Glutamatergic neuron (in vitro differentiated cells): ENCODE results near the gene KCNK13. TPM values are rescaled to one million over a fixed set of nuclear protein-coding genes. Genes with fewer than 3 reads are reported as not detected.
"Not testable (repeated sequence)": the region's sequence is repeated elsewhere in the genome, so short reads cannot be mapped to it uniquely, and the experiment has no call there.

Source experiments
- DNase-seq: peaks from one replicate; pipeline ENCODE4 v3.0.0; 2022
- H3K27ac Mint-ChIP-seq: one replicate; pipeline ENCODE4 v1.8.0; 2020; ENCODE audit warnings: mild to moderate bottlenecking, mixed read lengths, inconsistent platforms; ENCODE audit not compliant: unreplicated experiment
- H3K27me3 Mint-ChIP-seq: one replicate; pipeline ENCODE4 v1.8.0; 2020; ENCODE audit warnings: mild to moderate bottlenecking, moderate library complexity, mixed read lengths, inconsistent platforms; ENCODE audit not compliant: unreplicated experiment
- H3K36me3 Mint-ChIP-seq: one replicate; pipeline ENCODE4 v1.8.0; 2020; ENCODE audit warnings: mild to moderate bottlenecking, mixed read lengths, inconsistent platforms; ENCODE audit not compliant: unreplicated experiment
- H3K4me1 Mint-ChIP-seq: one replicate; pipeline ENCODE4 v1.8.0; 2020; ENCODE audit warnings: mild to moderate bottlenecking, low read depth, mixed read lengths, inconsistent platforms; ENCODE audit not compliant: unreplicated experiment
- H3K4me3 Mint-ChIP-seq: one replicate; pipeline ENCODE4 v1.8.0; 2020; ENCODE audit warnings: mild to moderate bottlenecking, mixed read lengths, inconsistent platforms; ENCODE audit not compliant: unreplicated experiment
- H3K9me3 Mint-ChIP-seq: one replicate; pipeline ENCODE4 v1.8.0; 2020; ENCODE audit warnings: mild to moderate bottlenecking, moderate library complexity, mixed read lengths, inconsistent platforms; ENCODE audit not compliant: unreplicated experiment
- CTCF ChIP-seq: fragments of 200-600 bp; sonication (generic); IDR thresholded peaks from one replicate; pipeline ENCODE4 v1.5.0; 2021; ENCODE audit not compliant: partially characterized antibody, unreplicated experiment
- long read RNA-seq: library from polyadenylated mRNA; unstranded; transcript quantifications from one replicate; pipeline ENCODE4 v2.0.0, GENCODE V29; 2020; ENCODE audit not compliant: unreplicated experiment
- total RNA-seq: library from RNA; stranded (reverse); fragmentation: NEBNext Ultra II Directional; extraction: Animal tissue kit (Norgen Biotek cat#: 25700); gene quantifications from one replicate; pipeline ENCODE4 v1.2.1, GENCODE V29; 2021; ENCODE audit not compliant: unreplicated experiment

Gene KCNK13
- not detected for total RNA-seq
- long read RNA-seq, result 0 reads

DNA sequence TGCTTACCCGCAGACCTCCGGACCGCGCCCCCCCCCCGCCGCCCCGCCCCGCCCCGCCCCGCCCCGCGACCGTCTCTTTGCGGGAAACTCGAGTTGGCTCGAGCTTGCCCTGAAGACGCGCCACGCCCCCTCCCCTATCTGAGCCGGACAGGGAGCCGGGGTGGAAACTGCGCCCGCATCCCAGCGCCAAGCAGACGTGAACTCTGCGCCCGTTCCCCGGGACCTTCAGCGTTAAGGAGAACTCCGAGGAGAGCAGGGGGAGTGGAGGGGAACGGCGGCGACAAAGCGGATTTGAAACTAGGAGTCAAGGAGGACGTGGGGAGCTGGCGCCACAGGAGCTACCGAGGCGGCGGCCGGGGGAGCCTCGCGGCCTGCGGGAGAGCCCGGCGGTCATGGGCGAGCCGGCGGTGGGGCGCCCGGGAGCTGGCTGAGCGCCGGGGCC is at the start of gene KCNK13:
Gene KCNK13, plus strand, starts transcription at position 310 of the 442 bp plus-strand sequence. CDS start 212 bp downstream, outside the sequence.
- peak; percentile 48 for DNase-seq
- Mint-ChIP-seq H3K4me3 (peak within 1 kb of the TSS; percentile 88), H3K9me3 (no peaks in the 10 kb centered on the region), H3K36me3 (peaks cover 16% of the 10 kb centered on the region), H3K27me3 (peaks cover 23% of the 10 kb centered on the region), H3K4me1 (peaks cover 4% of the 10 kb centered on the region), H3K27ac (no peak within 1 kb of the TSS)
- no peak for TF ChIP-seq CTCF

DNA sequence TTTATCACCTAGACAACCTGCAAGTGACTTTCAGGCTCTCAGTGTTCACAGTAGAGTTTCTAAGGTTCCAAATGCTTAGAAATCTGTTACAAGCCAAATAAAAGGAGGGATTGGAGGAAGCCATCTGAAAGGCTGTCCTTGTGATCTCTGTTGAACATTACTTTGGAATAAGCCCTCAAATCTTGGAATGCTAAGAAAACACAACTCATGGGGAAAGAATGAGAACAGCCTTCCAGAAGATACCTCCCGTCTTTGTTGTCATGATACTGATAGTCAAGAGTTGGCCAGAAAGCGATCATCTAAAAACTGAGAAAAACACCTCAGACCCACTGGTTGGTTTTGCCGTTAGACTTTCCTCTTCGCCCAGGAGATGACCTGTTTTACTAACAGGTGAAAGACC is 44.4 kb upstream of the KCNK13 start:
- H3K27ac Mint-ChIP-seq, result no peak overlapping the region
- H3K4me1 Mint-ChIP-seq, result no peaks in the 10 kb centered on the region
- H3K9me3 Mint-ChIP-seq, result no peaks in the 10 kb centered on the region
- no peak for DNase-seq
- no peak for TF ChIP-seq CTCF
- H3K4me3 Mint-ChIP-seq, result no peak overlapping the region
- no peaks in the 10 kb centered on the region for H3K27me3 Mint-ChIP-seq
- H3K36me3 Mint-ChIP-seq, result peaks cover 19% of the 10 kb centered on the region

- no peak for DNase-seq
- no peak for TF ChIP-seq CTCF
- Mint-ChIP-seq H3K4me3 (no peak overlapping the region), H3K9me3 (no peaks in the 10 kb centered on the region), H3K27ac (no peak overlapping the region), H3K27me3 (no peaks in the 10 kb centered on the region), H3K36me3 (peaks cover 5% of the 10 kb centered on the region), H3K4me1 (no peaks in the 10 kb centered on the region)
Observed at GRCh38 chr14:90019824-90020523, 41.8 kb upstream of the KCNK13 start.

DNA sequence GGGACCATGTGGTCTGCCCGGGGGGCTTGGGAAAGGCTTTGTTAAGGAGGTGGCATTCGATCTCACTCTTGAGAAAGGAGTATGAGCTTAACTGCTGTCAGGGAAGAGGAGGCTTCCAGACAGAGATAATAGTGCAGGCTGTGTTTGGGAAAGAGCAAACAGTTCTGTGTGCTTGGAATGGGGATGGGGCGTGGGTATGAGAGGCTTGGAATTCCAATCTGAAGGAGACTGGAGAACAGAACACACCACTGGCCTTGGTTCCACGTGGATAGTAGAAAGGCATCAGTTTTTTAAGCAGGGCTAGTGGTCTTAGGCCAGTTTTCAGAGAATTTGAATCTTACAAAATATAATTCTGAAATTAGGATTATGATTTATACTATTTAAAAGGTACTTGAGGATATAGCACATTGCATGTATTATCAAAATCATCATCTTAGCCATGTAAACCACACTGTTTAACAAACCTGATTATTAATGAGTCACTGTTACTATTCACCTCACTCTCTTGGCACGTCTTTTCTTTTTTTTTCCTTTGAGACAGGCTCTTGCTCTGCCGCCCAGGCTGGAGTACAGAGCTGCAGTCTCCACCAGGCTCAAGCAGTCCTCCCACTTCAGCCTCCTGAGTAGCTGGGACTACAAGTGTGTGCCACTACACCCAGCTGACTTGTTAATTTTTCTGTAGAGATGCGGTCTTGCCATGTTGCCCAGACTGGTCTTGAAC is 38.5 kb upstream of the KCNK13 start:
- TF ChIP-seq CTCF, result no peak
- H3K9me3 Mint-ChIP-seq, result no peaks in the 10 kb centered on the region
- no peaks in the 10 kb centered on the region for H3K4me1 Mint-ChIP-seq
- DNase-seq, result no peak
- no peaks in the 10 kb centered on the region for H3K27me3 Mint-ChIP-seq
- no peak overlapping the region for H3K4me3 Mint-ChIP-seq
- no peak overlapping the region for H3K27ac Mint-ChIP-seq
- peaks cover 5% of the 10 kb centered on the region for H3K36me3 Mint-ChIP-seq

- H3K36me3 Mint-ChIP-seq, result no peaks in the 10 kb centered on the region
- no peaks in the 10 kb centered on the region for H3K9me3 Mint-ChIP-seq
- H3K4me1 Mint-ChIP-seq, result no peaks in the 10 kb centered on the region
- no peak for TF ChIP-seq CTCF
- H3K4me3 Mint-ChIP-seq, result no peak overlapping the region
- no peak for DNase-seq
- peaks cover 2% of the 10 kb centered on the region for H3K27me3 Mint-ChIP-seq
- H3K27ac Mint-ChIP-seq, result no peak overlapping the region
Observed at GRCh38 chr14:90024910-90025309, 36.9 kb upstream of the KCNK13 start.

DNA sequence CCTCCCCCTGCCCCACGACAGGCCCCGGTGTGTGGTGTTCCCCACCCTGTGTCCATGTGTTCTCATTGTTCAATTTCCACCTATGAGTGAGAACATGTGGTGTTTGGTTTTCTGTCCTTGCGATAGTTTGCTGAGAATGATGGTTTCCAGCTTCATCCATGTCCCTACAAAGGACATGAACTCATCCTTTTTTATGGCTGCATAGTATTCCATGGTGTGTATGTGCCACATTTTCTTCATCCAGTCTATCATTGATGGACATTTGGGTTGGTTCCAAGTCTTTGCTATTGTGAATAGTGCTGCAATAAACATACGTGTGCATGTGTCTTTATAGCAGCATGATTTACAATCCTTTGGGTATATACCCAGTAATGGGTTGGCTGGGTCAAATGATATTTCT is 35.2 kb upstream of the KCNK13 start:
- H3K27me3 Mint-ChIP-seq, DNase-seq, H3K36me3 Mint-ChIP-seq, H3K27ac Mint-ChIP-seq, H3K4me3 Mint-ChIP-seq, H3K9me3 Mint-ChIP-seq, H3K4me1 Mint-ChIP-seq: not testable (repeated sequence)
